A549 (cell line): ENCODE results near the gene KIAA0753.

Source experiments
- BHLHE40 ChIP-seq: IDR thresholded peaks from 2 replicates; pipeline ENCODE4 v1.6.1; 2012; ENCODE audit warnings: low read depth, low read length, inconsistent platforms
- EP300 ChIP-seq, 2 experiments: fragments of >200 bp; sonication (Bioruptor Twin); formaldehyde crosslinking; IDR thresholded peaks; 2 replicates in 1 of 2; 3 replicates in 1 of 2; pipeline ENCODE4 v1.6.1; 2016 to 2017
- ESRRA ChIP-seq: fragments of 150-350 bp; IDR thresholded peaks from 2 replicates; pipeline ENCODE4 v1.6.1; 2014; ENCODE audit warnings: mild to moderate bottlenecking, low read length, borderline replicate concordance
- HDAC2 ChIP-seq: fragments of 200-600 bp; sonication (generic); IDR thresholded peaks from 2 replicates; pipeline ENCODE4 v1.6.1; 2016
- KDM5A ChIP-seq: fragments of 200-600 bp; sonication (generic); IDR thresholded peaks from 2 replicates; pipeline ENCODE4 v1.6.1; 2016; ENCODE audit warnings: antibody characterized with exemption, mild to moderate bottlenecking
- POLR2A ChIP-seq: IDR thresholded peaks from 2 replicates; pipeline ENCODE4 v1.6.1; 2012; ENCODE audit warnings: mild to moderate bottlenecking, low read length
- ZC3H11A ChIP-seq: fragments of 450-650 bp; IDR thresholded peaks from 2 replicates; pipeline ENCODE4 v1.6.1; 2014; ENCODE audit warnings: antibody characterized with exemption, mild to moderate bottlenecking
- ZFP36 ChIP-seq: fragments of 450-650 bp; IDR thresholded peaks from 2 replicates; pipeline ENCODE4 v1.6.1; 2014; ENCODE audit warnings: borderline replicate concordance; ENCODE audit not compliant: partially characterized antibody
- TF ChIP-seq, protein P1 (sequence below): fragments of >200 bp; sonication (Bioruptor Twin); formaldehyde crosslinking; IDR thresholded peaks from 3 replicates; pipeline ENCODE4 v1.5.1; 2016

DNA sequence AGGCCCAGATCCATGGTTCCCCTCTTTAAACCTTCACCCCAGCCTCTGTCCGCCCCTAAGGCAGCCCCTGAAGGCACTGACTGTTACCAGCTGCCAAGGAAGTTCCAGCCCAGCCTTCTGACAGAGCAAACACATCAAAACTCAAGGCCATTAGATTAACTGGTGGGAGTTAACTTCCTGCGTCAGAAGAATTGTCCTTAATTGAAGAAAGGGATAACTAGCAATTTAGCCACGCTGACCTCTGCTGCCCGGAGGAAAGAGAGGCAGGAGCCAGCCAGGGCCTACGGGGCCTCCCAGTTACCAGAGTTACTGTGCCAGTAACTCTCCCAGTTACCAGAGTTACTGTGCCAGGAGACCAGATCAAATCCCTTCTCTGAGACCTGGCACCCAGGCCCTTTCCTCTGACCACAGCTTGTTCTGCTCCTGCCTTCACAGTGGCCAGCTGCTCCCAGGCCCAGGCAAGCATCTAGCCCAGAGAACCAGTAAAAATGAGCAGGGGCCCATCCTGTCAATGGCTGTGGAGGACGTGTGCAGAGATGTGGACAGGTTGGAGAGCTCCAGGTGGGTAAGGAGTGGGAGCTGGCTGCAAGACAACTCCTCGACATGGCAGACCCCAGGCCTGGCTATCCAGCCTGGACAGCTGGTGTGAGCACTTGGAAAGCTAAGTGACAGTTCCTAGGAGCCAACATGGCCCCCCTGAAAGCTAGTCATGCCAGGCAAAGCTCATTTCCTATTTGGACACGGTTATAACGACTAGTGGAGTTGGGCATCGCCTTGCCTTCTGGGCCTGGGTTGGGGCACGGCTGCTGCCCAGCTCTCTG is 81.4 kb downstream of the KIAA0753 start:
- TF ChIP-seq EP300 (IDR thresholded peaks at IDR 0.05) (no peak), POLR2A (no peak), ZC3H11A (no peak), ESRRA (no peak), ZFP36 (no peak), KDM5A (no peak), BHLHE40 (no peak), HDAC2 (no peak)
- TF ChIP-seq, protein P1, sequence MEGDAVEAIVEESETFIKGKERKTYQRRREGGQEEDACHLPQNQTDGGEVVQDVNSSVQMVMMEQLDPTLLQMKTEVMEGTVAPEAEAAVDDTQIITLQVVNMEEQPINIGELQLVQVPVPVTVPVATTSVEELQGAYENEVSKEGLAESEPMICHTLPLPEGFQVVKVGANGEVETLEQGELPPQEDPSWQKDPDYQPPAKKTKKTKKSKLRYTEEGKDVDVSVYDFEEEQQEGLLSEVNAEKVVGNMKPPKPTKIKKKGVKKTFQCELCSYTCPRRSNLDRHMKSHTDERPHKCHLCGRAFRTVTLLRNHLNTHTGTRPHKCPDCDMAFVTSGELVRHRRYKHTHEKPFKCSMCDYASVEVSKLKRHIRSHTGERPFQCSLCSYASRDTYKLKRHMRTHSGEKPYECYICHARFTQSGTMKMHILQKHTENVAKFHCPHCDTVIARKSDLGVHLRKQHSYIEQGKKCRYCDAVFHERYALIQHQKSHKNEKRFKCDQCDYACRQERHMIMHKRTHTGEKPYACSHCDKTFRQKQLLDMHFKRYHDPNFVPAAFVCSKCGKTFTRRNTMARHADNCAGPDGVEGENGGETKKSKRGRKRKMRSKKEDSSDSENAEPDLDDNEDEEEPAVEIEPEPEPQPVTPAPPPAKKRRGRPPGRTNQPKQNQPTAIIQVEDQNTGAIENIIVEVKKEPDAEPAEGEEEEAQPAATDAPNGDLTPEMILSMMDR, result 0 out of 3 replicates have a peak, but pooled peaks have one; percentile 7
